ENCODE results near the gene SCARF2. TPM values are rescaled to one million over a fixed set of nuclear protein-coding genes. Genes with fewer than 3 reads are reported as not detected.

SCARF2 gene
- total RNA-seq, 1 donor from 2014 or later = 2.6 TPM

DNA sequence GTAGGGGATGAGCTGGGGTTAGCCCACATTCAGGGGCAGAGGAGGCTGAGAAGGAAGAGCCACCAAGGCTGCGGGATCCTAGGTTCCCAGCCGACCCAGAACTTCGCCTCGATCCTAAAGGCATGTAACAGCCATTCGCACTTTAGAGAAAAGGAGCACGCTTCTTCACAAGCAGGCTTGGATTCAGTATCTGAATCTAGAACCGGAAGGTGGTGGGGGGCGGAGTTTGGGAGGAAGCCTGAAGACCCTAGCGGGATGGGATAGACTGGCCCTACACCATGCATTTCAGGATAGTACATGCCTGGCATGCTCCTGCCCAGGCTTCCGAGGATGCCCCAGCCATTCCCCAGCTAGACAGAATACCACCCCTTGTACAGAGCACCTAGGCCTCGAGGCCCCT lies 4.4 kb downstream of the SCARF2 start:
- ATAC-seq (ENCODE audit: poor library complexity) = no peak
- intact Hi-C loops (cut with DNase I) = no loop called here
- no peak for DNase-seq

DNA sequence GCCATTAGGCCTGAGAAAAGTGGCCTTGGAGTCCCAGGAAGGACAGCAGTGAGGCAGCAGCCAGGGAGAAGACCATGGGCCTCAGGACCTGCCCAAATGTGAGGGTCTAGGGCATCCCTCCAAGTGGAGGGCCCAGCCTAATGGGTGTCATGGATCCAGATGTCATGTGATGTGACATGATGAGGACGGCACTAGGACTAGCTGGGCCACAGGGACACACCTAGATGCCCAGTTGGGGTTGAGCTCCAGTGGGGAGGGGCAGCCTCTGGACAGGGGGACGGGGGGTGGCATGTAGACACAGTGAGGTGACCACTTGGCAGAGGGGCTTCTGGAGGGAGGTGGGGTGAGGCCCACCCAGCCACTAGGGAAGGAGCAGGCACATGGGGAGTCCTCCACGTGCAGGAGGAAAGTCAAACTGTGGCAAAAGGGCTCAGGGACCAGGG lies 5.4 kb downstream of the SCARF2 start:
- intact Hi-C loops (cut with DNase I) = no loop called here
- DNase-seq (no peak), ATAC-seq (ENCODE audit: poor library complexity) (no peak)

DNA sequence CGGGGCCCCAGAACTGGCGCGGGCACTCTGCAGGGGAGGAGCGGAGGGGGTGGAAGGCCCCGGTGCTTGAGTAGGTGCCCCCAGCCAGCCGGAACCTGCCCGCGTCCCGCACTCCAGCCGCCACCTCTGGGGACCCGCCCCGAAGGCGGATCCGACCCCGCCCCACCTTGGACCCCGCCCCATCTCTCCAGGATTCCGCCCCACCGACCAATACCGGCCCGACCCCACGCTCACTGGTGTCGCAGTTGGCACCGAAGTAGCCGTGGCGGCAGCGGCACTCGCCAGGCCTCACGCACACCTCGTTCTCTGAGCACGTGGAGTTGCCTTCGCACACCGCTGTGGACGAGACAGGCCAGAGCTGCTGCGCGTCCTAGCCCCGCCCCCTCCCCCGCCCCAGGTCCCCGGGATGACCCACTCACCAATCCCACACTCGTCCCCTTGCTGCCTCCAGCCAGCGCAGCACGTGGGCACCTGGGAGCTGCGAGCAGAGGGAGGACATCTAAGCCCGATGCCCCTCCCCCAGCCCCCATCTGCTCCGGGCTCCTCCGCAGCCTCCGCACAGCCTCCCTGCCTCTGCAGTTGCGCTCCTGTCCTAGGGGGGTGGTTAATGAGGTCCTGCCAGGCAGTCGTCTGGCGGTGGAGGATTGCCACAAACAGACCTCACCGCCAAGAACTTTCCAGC lies 6.0 kb downstream of the SCARF2 start:
- DNase-seq (no peak), ATAC-seq (ENCODE audit: poor library complexity) (no peak)
- intact Hi-C loops (cut with DNase I) = no loop called here

DNA sequence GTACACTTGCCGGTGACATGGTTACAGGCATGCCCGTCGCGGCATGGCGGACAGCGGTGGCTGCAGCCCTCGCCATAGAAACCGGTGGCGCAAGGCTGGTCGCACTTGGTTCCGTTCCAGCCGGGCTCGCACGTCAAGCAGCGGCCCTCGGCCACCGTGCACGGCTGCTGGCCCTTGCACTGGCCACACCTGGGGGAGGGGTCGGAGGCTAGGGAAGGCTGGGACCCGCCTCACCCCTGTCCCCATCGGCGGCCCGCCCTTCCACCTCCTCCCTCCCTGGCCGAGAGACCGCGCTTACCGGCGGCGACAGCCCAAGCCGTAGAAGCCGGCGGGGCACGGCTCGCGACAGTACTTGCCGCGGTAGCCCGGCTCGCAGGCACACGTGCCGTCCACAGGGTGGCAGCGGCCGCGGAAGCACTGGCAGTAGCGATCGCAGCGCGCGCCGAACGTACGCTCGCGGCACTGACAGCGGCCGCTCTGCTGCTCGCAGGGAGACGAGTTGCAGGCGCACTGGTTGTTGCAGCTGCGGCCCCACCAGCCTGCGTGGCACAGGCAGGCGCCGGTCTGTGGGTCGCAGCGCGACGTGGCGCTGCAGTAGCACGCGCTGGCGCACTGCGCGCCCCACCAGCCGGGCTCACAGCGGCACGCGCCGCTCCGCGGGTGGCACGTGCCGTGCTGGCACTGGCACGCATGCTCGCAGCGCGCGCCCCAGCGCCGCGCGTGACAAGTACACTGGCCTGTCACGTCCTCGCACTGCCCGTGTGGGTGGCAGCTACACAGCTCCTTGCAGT lies 6.7 kb downstream of the SCARF2 start:
- DNase-seq = peak; percentile 69

GRCh38 chr22:20430101-20430719 lies 7.4 kb downstream of the SCARF2 start:
- no peak for DNase-seq
- intact Hi-C loops (cut with DNase I) = no loop called here
- no peak for ATAC-seq (ENCODE audit: poor library complexity)

More for the DNA sequence above, 6.7 kb downstream of the SCARF2 start:
- intact Hi-C loops (cut with DNase I) = no loop called here
- ATAC-seq (ENCODE audit: poor library complexity) = peak; percentile 71

GRCh38 chr22:20429254-20430100 lies 8.1 kb downstream of the SCARF2 start:
- ATAC-seq (ENCODE audit: poor library complexity) = peak; percentile 44
- intact Hi-C loops (cut with DNase I) = no loop called here
- peak; percentile 78 for DNase-seq

DNA sequence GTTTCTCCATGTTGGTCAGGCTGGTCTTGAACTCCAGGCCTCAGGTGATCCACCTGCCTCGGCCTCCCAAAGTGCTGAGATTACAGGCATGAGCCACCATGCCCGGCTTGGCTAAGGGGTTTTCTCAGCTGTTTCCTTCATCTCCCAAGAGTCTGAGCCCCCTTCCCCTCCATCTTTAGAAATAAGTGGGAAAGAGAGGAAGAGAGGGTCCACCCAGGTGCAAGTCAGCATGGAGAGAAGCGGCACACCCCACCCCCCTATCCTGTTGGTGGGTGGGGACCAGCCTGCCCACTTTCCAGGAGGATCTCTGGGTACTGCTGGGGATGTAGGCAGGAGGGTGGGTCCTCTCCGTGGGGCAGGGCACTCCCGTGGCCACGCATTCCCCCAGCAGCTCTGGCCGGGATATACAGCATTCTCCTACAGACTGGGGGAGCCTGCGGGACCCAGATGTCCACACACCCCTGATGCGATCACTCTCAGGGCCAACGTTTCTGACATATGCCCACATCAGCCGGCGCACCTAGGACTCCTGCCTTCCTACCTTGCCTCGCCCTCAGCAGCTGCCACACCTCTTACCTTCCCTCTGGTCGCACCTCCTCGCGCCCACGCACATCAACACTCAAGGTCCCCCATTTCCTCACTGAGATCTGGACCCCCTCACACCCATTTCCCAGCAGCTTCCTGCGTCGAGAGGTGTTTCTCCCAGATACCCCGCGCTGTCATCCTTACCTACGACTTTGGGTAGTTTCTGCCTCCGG lies 8.9 kb downstream of the SCARF2 start:
- intact Hi-C loops (cut with DNase I) = no loop called here
- DNase-seq (no peak), ATAC-seq (ENCODE audit: poor library complexity) (no peak)

- ATAC-seq (ENCODE audit: poor library complexity) = no peak
- intact Hi-C loops (cut with DNase I) = no loop called here
- no peak for DNase-seq
Measured at GRCh38 chr22:20427945-20428417, 9.6 kb downstream of the SCARF2 start.

DNA sequence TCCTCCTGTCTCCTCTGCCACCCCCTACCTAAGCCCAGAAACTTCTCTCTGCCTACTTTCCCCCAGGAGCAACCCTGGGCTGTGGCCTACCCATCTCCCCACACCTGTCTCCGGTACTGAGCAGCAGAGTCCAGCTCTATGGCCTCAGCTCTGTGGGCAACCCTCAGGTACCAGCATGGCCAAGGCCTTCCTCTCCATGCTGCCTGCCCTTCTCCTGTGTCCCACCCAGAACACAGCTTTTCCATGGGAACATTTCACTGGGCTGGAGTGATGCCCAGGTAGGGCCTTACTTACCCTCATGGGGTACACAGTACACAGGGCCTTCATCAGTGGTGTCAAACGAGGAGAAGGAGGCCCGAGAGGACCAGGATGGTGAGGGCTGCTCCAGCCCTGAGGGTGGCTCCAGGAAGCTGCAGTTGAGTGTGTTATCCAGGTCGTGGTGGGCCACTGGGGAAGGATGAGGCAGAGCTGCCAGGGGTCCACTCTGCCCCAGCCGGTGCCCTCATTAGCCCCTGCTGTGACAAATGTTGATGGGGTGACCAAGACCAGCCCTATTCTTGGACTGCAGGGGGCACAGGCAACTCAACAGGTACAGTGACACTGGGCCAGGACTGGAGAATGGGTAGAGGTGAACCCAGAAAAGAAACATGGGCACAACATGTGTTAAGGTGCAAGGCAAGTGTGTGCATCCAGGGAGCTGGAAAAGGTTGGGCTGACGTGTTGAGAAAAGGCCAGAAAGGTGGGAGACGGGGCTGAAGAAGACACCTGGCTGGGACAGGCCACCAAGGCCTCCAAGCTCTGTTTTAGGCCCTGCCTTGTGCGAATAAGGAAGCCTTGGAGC lies 10.3 kb downstream of the SCARF2 start:
- DNase-seq (no peak), ATAC-seq (ENCODE audit: poor library complexity) (no peak)
- intact Hi-C loops (cut with DNase I) = no loop called here

- DNase-seq (no peak), ATAC-seq (ENCODE audit: poor library complexity) (no peak)
- intact Hi-C loops (cut with DNase I) = no loop called here
Measured at GRCh38 chr22:20426259-20426615, 11.4 kb downstream of the SCARF2 start.

DNA sequence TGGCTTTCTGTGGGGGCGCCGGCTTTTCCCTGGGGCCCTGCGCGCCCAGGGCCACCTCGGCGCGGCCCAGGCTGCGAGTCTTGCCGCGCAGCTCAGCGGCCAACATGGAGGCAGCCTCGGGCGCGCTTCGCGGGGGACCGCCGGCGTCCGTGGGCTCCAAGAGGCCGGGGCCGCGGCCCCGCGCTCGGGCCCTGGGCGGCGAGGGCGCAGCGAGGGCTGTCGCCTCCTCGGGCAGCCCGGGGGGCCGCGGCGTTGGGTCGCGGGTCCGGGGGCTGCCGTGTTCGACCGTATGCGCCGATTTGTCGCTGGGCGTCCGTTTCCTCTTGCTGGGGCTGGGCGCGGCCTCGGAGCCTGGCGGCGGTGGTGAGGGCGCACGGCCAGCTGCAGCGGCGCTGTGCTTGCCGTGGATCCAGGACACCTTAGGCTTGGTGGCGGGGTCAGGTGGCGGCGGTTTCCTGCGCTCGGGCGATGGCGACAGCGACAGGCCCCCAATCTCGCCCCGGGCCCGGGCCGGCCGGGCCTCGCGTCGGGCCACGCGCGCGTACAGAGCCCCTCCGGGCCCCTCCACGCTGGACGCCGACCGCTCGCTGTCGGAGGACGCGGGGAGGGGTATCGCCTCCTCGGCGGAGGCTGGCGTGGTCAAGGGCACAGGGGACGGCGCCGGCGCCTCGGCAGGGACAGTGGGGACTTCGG lies 11.9 kb downstream of the SCARF2 start:
- no peak for ATAC-seq (ENCODE audit: poor library complexity)
- no peak for DNase-seq
- intact Hi-C loops (cut with DNase I) = no loop called here

GRCh38 chr22:20424932-20425565 lies 12.6 kb downstream of the SCARF2 start:
- intact Hi-C loops (cut with DNase I) = loop anchor here (5.0 kb wide), 1 partner anchor 72 kb away; the partner anchor contains the start of gene KLHL22
- no peak for ATAC-seq (ENCODE audit: poor library complexity)
- peak; percentile 65 for DNase-seq

DNA sequence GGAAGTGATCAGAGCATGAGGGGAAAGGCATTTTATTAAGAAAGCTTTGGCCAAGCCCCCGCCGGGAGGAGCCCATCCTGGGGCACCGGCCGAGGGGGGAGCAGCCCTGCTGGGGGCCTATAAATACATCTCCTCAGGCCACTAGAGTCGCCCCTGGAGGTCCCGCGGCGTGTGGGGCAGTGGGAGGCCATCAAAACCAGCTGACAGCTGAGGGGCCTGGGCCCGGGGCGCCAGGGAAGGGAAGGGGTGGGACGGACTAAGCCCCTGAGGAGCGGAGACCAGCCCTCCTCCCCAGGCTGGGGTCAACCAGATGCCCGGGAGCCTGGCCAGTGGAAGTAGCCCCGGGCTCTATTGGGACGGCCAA lies 13.1 kb downstream of the SCARF2 start:
- ATAC-seq (ENCODE audit: poor library complexity) (no peak), DNase-seq (no peak)
- intact Hi-C loops (cut with DNase I) = loop anchor here (5.0 kb wide), 1 partner anchor 73 kb away; the partner anchor contains the start of gene KLHL22

DNA sequence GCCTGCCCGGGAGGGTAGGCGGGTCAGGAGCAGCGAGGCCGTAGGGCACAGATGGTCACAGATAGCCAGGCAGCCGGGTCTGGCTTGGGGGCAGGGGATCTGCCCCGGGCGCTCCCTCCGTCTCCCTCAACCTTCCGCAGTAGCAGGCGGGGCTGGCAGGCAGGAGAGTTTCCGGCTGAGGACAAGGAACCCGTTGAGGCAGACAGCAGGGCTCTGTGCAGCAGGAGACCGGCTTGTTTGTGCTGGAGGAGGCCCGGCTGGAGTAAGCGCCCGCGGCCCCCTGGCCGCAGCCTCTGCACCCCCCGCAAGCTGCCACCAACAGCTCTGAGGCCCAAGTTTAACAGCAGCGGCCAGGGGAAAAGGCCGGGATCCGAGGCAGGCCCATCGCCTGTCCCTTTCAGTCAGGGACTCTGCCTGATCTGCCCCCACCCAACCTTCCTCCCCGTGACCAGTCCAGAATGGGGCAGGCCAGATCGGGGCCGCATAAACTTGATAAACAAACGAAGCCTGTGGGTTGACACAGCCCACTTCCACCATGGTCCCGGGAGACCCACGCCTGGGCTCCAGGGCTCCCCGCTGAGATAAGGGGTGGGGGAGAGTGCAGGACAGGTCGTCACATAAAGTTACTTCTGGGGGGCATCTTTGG lies 13.6 kb downstream of the SCARF2 start:
- no peak for DNase-seq
- intact Hi-C loops (cut with DNase I) = loop anchor here (5.0 kb wide), 1 partner anchor 73 kb away; the partner anchor contains the start of gene KLHL22
- ATAC-seq (ENCODE audit: poor library complexity) = peak; percentile 29

GRCh38 chr22:20423008-20423905 lies 14.4 kb downstream of the SCARF2 start:
- ATAC-seq (ENCODE audit: poor library complexity) (peak; percentile 84), DNase-seq (peak; percentile 90)
- intact Hi-C loops (cut with DNase I) = loop anchor here (5.0 kb wide), 1 partner anchor 74 kb away; the partner anchor contains the start of gene KLHL22
